ENCODE measurements around the gene MAG. TPM values are rescaled to one million over a fixed set of nuclear protein-coding genes. Genes with fewer than 3 reads are reported as not detected.

MAG gene
- total and polyA plus RNA-seq, 2 of the 13 experiments (the other 11 are each of a cell fraction or from before 2014, with no cell fraction given): 0.20 to 1.3 TPM

DNA sequence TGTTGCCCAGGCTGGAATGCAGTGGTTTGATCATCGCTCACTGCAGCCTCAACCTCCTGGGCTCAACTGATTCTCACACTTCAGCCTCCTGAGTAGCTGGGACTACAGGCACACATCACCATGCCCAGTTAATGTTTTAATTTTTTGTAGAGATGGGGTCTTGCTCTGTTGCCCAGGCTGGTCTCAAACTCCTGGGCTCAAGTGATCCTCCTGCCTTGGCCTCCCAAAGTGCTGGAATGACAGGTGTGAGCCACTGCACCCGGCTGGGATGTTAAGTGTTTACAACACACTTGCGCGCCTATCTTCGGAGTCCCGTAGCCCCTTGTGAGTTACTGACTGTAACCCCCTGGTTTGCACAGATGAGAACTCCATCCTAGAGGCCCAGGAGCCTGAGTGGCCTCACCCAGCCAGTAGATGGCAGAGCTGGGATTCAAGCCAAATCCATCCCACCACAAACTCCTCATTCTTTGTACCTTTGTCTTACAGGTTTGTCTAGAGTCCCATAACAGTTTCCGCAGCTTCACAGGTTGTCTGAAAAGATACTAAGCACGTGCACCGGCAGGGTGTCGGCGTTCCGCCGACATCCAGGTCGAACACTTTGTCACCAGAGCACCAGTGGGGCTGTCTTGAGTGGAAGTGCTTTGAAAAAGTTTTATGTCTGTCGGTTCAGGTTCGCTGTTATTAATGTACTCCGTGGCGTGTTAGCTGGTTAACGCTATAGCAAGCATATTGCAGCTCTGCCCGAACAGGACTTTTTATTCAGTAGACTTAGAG is 14.7 kb downstream of the MAG start (continued):
- TF ChIP-seq ZNF574 (CRISPR knock-in tag; IDR thresholded peaks at IDR 0.05) (peak; percentile 6; the same call in 1 of the 2 replicates), ZNF350 (CRISPR knock-in tag; IDR thresholded peaks at IDR 0.05; ENCODE audit: borderline replicate concordance, low read depth) (peak; percentile 38; the same call in 1 of the 2 replicates), NFATC3 (CRISPR knock-in tag; IDR thresholded peaks at IDR 0.05) (no peak), ZNF609 (CRISPR knock-in tag; IDR thresholded peaks at IDR 0.05; ENCODE audit: borderline replicate concordance) (0 out of 2 replicates have a peak, but pooled peaks have one; percentile 31), ZNF7 (CRISPR knock-in tag; IDR thresholded peaks at IDR 0.05) (no peak), ZMYM3 (CRISPR knock-in tag; IDR thresholded peaks at IDR 0.05) (peak; percentile 80), REPIN1 (CRISPR knock-in tag; IDR thresholded peaks at IDR 0.05; ENCODE audit: borderline replicate concordance, low read depth) (peak; percentile 24; the same call in 1 of the 2 replicates), PRPF4 (IDR thresholded peaks at IDR 0.05; ENCODE audit: low read depth, low read length, poor library complexity, severe bottlenecking) (peak; percentile 61), HDAC2 (CRISPR knock-in tag; IDR thresholded peaks at IDR 0.05) (no peak), ZBTB38 (CRISPR knock-in tag; IDR thresholded peaks at IDR 0.05) (peak; percentile 68; the same call in 1 of the 2 replicates), ZNF121 (CRISPR knock-in tag; IDR thresholded peaks at IDR 0.05) (peak; percentile 99), SP2 (CRISPR knock-in tag; IDR thresholded peaks at IDR 0.05) (no peak), SMC3 (IDR thresholded peaks at IDR 0.05; ENCODE audit: low read length) (peak; percentile 39; the same call in 1 of the 2 replicates), USF2 (IDR thresholded peaks at IDR 0.05; ENCODE audit: low read depth, low read length) (no peak), USF2 (CRISPR knock-in tag; IDR thresholded peaks at IDR 0.05; ENCODE audit: borderline replicate concordance) (peak; percentile 18; the same call in 1 of the 2 replicates)
- TF ChIP-seq, protein P1, sequence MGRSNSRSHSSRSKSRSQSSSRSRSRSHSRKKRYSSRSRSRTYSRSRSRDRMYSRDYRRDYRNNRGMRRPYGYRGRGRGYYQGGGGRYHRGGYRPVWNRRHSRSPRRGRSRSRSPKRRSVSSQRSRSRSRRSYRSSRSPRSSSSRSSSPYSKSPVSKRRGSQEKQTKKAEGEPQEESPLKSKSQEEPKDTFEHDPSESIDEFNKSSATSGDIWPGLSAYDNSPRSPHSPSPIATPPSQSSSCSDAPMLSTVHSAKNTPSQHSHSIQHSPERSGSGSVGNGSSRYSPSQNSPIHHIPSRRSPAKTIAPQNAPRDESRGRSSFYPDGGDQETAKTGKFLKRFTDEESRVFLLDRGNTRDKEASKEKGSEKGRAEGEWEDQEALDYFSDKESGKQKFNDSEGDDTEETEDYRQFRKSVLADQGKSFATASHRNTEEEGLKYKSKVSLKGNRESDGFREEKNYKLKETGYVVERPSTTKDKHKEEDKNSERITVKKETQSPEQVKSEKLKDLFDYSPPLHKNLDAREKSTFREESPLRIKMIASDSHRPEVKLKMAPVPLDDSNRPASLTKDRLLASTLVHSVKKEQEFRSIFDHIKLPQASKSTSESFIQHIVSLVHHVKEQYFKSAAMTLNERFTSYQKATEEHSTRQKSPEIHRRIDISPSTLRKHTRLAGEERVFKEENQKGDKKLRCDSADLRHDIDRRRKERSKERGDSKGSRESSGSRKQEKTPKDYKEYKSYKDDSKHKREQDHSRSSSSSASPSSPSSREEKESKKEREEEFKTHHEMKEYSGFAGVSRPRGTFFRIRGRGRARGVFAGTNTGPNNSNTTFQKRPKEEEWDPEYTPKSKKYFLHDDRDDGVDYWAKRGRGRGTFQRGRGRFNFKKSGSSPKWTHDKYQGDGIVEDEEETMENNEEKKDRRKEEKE (IDR thresholded peaks at IDR 0.05): no peak
